ENCODE measurements around the gene NAP1L5. TPM values are rescaled to one million over a fixed set of nuclear protein-coding genes. Genes with fewer than 3 reads are reported as not detected.

Gene NAP1L5
- total and polyA plus RNA-seq, 5 donors = 5.2 to 12.9 (median 6.8) TPM

GRCh38 chr4:88702782-88703181 is 5.2 kb upstream of the NAP1L5 start:
- ATAC-seq = no peak
- DNase-seq = no peak
- no peaks in the 10 kb centered on the region for H3K9me3 ChIP-seq (ENCODE audit: control insufficient read depth, low read length)
- 75% methylated on average over 2 of the region's 2 CpGs for WGBS
- H3K27me3 ChIP-seq (ENCODE audit: control insufficient read depth, insufficient read depth) = no peaks in the 10 kb centered on the region
- H3K27ac ChIP-seq (ENCODE audit: low read length) = no peak overlapping the region
- intact Hi-C loops (cut with DNase I) = loop anchor here in 3 of 4 donors (10.0 kb wide), 2 partner anchors 92 to 322 kb away; no protein-coding TSS in a partner anchor
- no peak overlapping the region for H3K4me3 ChIP-seq (ENCODE audit: low read length)
- H3K4me1 ChIP-seq (ENCODE audit: control insufficient read depth, insufficient read depth, low read length) = no peaks in the 10 kb centered on the region

DNA sequence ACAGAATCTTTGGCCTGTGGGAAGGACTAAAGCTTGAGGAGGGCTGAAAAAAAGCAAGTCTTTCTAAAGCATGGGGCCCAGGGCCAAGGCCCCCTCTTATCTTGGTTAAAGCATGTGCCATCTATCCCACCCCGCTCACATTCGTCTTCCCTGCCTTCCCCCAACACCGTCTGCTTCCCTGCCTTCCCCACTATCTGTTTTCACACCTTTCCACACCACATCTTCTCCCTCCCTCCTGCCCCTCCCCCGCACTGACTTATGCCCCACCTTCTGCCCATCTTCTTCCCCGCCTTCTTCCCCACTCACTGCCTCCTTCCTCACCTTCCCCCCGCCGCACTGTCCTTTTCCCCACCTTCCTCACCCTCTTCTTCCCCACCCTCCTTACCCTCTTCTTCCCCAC is 890 bp upstream of the NAP1L5 start:
- intact Hi-C loops (cut with DNase I) = no loop called here
- H3K27me3 ChIP-seq (ENCODE audit: control insufficient read depth, insufficient read depth) = no peaks in the 10 kb centered on the region
- ATAC-seq = no peak
- DNase-seq = peak in 1 of 3 donors; percentile 51
- WGBS = 96% methylated on average over 7 of the region's 7 CpGs
- no peak overlapping the region for H3K4me3 ChIP-seq (ENCODE audit: low read length)
- no peaks in the 10 kb centered on the region for H3K9me3 ChIP-seq (ENCODE audit: control insufficient read depth, low read length)
- no peaks in the 10 kb centered on the region for H3K4me1 ChIP-seq (ENCODE audit: control insufficient read depth, insufficient read depth, low read length)
- H3K27ac ChIP-seq (ENCODE audit: low read length) = no peak overlapping the region

DNA sequence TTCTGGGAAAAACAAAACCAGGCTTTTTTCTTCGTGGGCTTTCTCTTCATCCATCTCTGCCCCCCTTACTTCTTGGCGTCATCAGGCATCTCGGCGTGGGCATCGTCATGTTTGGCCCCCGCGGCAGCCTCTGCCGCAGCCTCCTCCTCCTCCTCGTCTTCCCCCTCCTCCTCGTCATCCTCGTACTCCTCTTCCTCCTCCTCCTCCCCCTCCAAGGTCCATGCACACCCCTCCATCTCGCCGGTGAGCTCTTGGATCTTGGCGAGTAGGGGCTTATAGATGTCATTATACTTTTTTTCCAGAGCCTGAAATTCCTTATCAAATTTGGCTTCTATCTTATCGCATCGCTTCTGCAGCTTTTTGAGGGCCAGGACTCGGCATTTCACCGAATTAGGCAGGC is 488 bp downstream of the NAP1L5 start:
- 43% methylated on average over 18 of the region's 18 CpGs for WGBS
- no peaks in the 10 kb centered on the region for H3K27me3 ChIP-seq (ENCODE audit: control insufficient read depth, insufficient read depth)
- peak overlapping the region; percentile 65 for H3K27ac ChIP-seq (ENCODE audit: low read length)
- peak; percentile 27 to 71 (median 60) for DNase-seq
- intact Hi-C loops (cut with DNase I) = no loop called here
- ATAC-seq = peak; percentile 57 to 66
- H3K4me1 ChIP-seq (ENCODE audit: control insufficient read depth, insufficient read depth, low read length) = no peaks in the 10 kb centered on the region
- H3K4me3 ChIP-seq (ENCODE audit: low read length) = peak overlapping the region; percentile 53
- H3K9me3 ChIP-seq (ENCODE audit: control insufficient read depth, low read length) = no peaks in the 10 kb centered on the region

GRCh38 chr4:88696630-88697029 is 999 bp downstream of the NAP1L5 start:
- DNase-seq (no peak), ATAC-seq (no peak)
- Histone ChIP-seq H3K4me1 (ENCODE audit: control insufficient read depth, insufficient read depth, low read length) (no peaks in the 10 kb centered on the region), H3K4me3 (ENCODE audit: low read length) (peak overlapping the region; percentile 53), H3K27me3 (ENCODE audit: control insufficient read depth, insufficient read depth) (no peaks in the 10 kb centered on the region), H3K9me3 (ENCODE audit: control insufficient read depth, low read length) (no peaks in the 10 kb centered on the region), H3K27ac (ENCODE audit: low read length) (no peak overlapping the region)
- intact Hi-C loops (cut with DNase I) = no loop called here
- WGBS = 62% methylated on average over 7 of the region's 7 CpGs

GRCh38 chr4:88693792-88694191 is 3.8 kb downstream of the NAP1L5 start:
- ATAC-seq = peak in 1 of 2 donors; percentile 61
- 64% methylated on average over 3 of the region's 3 CpGs for WGBS

GRCh38 chr4:88690355-88690754 is 7.3 kb downstream of the NAP1L5 start:
- intact Hi-C loops (cut with DNase I) = no loop called here
- no peak for DNase-seq
- WGBS = 84% methylated on average over 3 of the region's 3 CpGs
- H3K9me3 ChIP-seq (ENCODE audit: control insufficient read depth, low read length) = no peaks in the 10 kb centered on the region
- H3K4me1 ChIP-seq (ENCODE audit: control insufficient read depth, insufficient read depth, low read length) = no peaks in the 10 kb centered on the region
- peak; percentile 86 to 93 for ATAC-seq
- no peak overlapping the region for H3K4me3 ChIP-seq (ENCODE audit: low read length)
- H3K27ac ChIP-seq (ENCODE audit: low read length) = no peak overlapping the region
- no peaks in the 10 kb centered on the region for H3K27me3 ChIP-seq (ENCODE audit: control insufficient read depth, insufficient read depth)

More at GRCh38 chr4:88693792-88694191, 3.8 kb downstream of the NAP1L5 start:
- intact Hi-C loops (cut with DNase I) = no loop called here
- H3K27ac ChIP-seq (ENCODE audit: low read length) = no peak overlapping the region
- H3K4me3 ChIP-seq (ENCODE audit: low read length) = no peak overlapping the region
- DNase-seq = peak in 1 of 3 donors; percentile 41
- H3K27me3 ChIP-seq (ENCODE audit: control insufficient read depth, insufficient read depth) = no peaks in the 10 kb centered on the region
- H3K9me3 ChIP-seq (ENCODE audit: control insufficient read depth, low read length) = no peaks in the 10 kb centered on the region
- no peaks in the 10 kb centered on the region for H3K4me1 ChIP-seq (ENCODE audit: control insufficient read depth, insufficient read depth, low read length)

GRCh38 chr4:88681209-88681608 is 16.4 kb downstream of the NAP1L5 start:
- Histone ChIP-seq H3K4me3 (ENCODE audit: low read length) (no peak overlapping the region), H3K27me3 (ENCODE audit: control insufficient read depth, insufficient read depth) (no peaks in the 10 kb centered on the region), H3K9me3 (ENCODE audit: control insufficient read depth, low read length) (no peaks in the 10 kb centered on the region), H3K27ac (ENCODE audit: low read length) (no peak overlapping the region), H3K4me1 (ENCODE audit: control insufficient read depth, insufficient read depth, low read length) (no peaks in the 10 kb centered on the region)
- 94% methylated on average over 5 of the region's 5 CpGs for WGBS
- ATAC-seq (no peak), DNase-seq (no peak)
- intact Hi-C loops (cut with DNase I) = no loop called here

DNA sequence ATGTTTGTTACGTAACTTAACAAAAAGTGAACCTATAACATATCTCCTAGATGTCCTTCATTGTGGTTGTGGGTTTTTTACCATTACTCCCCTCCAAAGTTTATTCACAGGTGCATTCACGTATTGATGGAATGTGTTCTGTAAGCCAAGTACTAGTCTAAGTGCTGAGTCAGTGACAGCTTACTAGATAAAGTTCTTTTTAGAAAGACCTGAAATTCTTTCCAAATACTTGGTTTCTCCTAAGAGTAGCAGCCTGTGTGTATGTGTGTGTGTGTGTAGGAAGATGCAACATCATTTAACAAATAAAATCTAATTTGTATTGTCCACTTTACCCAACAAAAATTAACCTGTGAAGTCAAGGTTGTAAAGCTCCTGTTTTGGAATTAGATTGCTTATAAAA is 22.1 kb downstream of the NAP1L5 start:
- Histone ChIP-seq H3K27ac (ENCODE audit: low read length) (no peak overlapping the region), H3K4me3 (ENCODE audit: low read length) (no peak overlapping the region), H3K4me1 (ENCODE audit: control insufficient read depth, insufficient read depth, low read length) (no peaks in the 10 kb centered on the region), H3K9me3 (ENCODE audit: control insufficient read depth, low read length) (no peaks in the 10 kb centered on the region), H3K27me3 (ENCODE audit: control insufficient read depth, insufficient read depth) (no peaks in the 10 kb centered on the region)
- no peak for DNase-seq
- no peak for ATAC-seq
- intact Hi-C loops (cut with DNase I) = no loop called here
- WGBS = 79% methylated on average over 2 of the region's 2 CpGs

DNA sequence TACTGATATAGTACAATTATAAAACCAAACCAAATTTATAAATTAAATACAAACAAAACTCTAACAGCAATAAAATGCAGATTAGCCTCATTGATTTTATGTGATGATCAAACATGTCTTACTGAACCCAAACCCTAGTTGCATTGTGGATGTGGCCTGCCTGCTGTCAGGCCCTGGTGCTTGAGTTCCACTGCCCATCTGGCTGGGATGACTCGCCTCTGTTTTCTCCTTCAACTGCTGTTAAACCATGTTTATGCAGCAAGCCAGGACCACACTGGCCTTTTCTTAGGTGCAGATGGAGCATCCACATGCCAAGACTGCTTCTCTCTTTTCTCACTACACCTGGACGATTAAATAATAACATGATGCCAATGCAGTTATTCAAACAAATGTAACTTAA is 22.6 kb downstream of the NAP1L5 start:
- Histone ChIP-seq H3K9me3 (ENCODE audit: control insufficient read depth, low read length) (no peaks in the 10 kb centered on the region), H3K4me1 (ENCODE audit: control insufficient read depth, insufficient read depth, low read length) (no peaks in the 10 kb centered on the region), H3K27ac (ENCODE audit: low read length) (no peak overlapping the region), H3K4me3 (ENCODE audit: low read length) (no peak overlapping the region), H3K27me3 (ENCODE audit: control insufficient read depth, insufficient read depth) (no peaks in the 10 kb centered on the region)
- ATAC-seq = no peak
- DNase-seq = no peak
- WGBS = 91% methylated on average over 2 of the region's 2 CpGs
- intact Hi-C loops (cut with DNase I) = no loop called here

GRCh38 chr4:88674565-88674964 is 23.1 kb downstream of the NAP1L5 start:
- Histone ChIP-seq H3K4me3 (ENCODE audit: low read length) (no peak overlapping the region), H3K27ac (ENCODE audit: low read length) (no peak overlapping the region), H3K4me1 (ENCODE audit: control insufficient read depth, insufficient read depth, low read length) (no peaks in the 10 kb centered on the region), H3K27me3 (ENCODE audit: control insufficient read depth, insufficient read depth) (no peaks in the 10 kb centered on the region), H3K9me3 (ENCODE audit: control insufficient read depth, low read length) (no peaks in the 10 kb centered on the region)
- DNase-seq = no peak
- ATAC-seq = no peak
- intact Hi-C loops (cut with DNase I) = no loop called here

- Histone ChIP-seq H3K4me3 (ENCODE audit: low read length) (no peak overlapping the region), H3K27ac (ENCODE audit: low read length) (no peak overlapping the region), H3K4me1 (ENCODE audit: control insufficient read depth, insufficient read depth, low read length) (no peaks in the 10 kb centered on the region), H3K9me3 (ENCODE audit: control insufficient read depth, low read length) (no peaks in the 10 kb centered on the region), H3K27me3 (ENCODE audit: control insufficient read depth, insufficient read depth) (no peaks in the 10 kb centered on the region)
- no peak for DNase-seq
- ATAC-seq = no peak
- 72% methylated on average over 2 of the region's 2 CpGs for WGBS
- intact Hi-C loops (cut with DNase I) = no loop called here
These were observed 23.7 kb downstream of the NAP1L5 start for GRCh38 chr4:88673886-88674285.

GRCh38 chr4:88672987-88673386 is 24.6 kb downstream of the NAP1L5 start:
- ATAC-seq (peak; percentile 55 to 59), DNase-seq (no peak)
- H3K27me3 ChIP-seq (ENCODE audit: control insufficient read depth, insufficient read depth) = no peaks in the 10 kb centered on the region
- 56% methylated on average over 5 of the region's 5 CpGs for WGBS
- no peak overlapping the region for H3K4me3 ChIP-seq (ENCODE audit: low read length)
- no peaks in the 10 kb centered on the region for H3K4me1 ChIP-seq (ENCODE audit: control insufficient read depth, insufficient read depth, low read length)
- no peak overlapping the region for H3K27ac ChIP-seq (ENCODE audit: low read length)
- H3K9me3 ChIP-seq (ENCODE audit: control insufficient read depth, low read length) = no peaks in the 10 kb centered on the region
- intact Hi-C loops (cut with DNase I) = no loop called here
